ENCODE results near the gene TSPAN15. TPM values are rescaled to one million over a fixed set of nuclear protein-coding genes. Genes with fewer than 3 reads are reported as not detected.

TSPAN15 gene
- total and polyA plus RNA-seq, 2 experiments from 2014 or later, result 6.6 to 10.1 TPM

- no peak for TF ChIP-seq ZNF331 (CRISPR knock-in tag; IDR thresholded peaks at IDR 0.05; ENCODE audit: low read depth)
- TF ChIP-seq CREB1 (CRISPR knock-in tag; IDR thresholded peaks at IDR 0.05; ENCODE audit: low read depth), result no peak
- TF ChIP-seq CTCF (conservative IDR thresholded peaks at IDR 0.05; ENCODE audit: low read depth in 2 of 2), result no peak
- TF ChIP-seq ZNF114 (CRISPR knock-in tag; IDR thresholded peaks at IDR 0.05), result no peak
Measured at GRCh38 chr10:69498711-69499471, 47.6 kb downstream of the TSPAN15 start (continued).

GRCh38 chr10:69499726-69500689 is 48.7 kb downstream of the TSPAN15 start:
- no peaks in the 10 kb centered on the region; the same call in 2 of the 3 replicates for H3K36me3 Mint-ChIP-seq (ENCODE audit: low read depth)
- Histone ChIP-seq H3K4me3 (no peak overlapping the region), H3K4me1 (ENCODE audit: insufficient read depth) (no peaks in the 10 kb centered on the region), H4K20me1 (replicated peaks; ENCODE audit: insufficient read depth) (no peaks in the 10 kb centered on the region), H3K27ac (ENCODE audit: low read depth) (no peak overlapping the region), H3F3A (replicated peaks; ENCODE audit: low read depth) (no peaks in the 10 kb centered on the region), H2AFZ (no peak overlapping the region), H3K27me3 (ENCODE audit: insufficient read depth) (no peaks in the 10 kb centered on the region), H3K79me2 (replicated peaks; ENCODE audit: insufficient read depth) (no peaks in the 10 kb centered on the region), H3K9me2 (ENCODE audit: insufficient read depth) (no peaks in the 10 kb centered on the region), H3K36me3 (ENCODE audit: insufficient read depth) (no peaks in the 10 kb centered on the region), H3K4me2 (no peak overlapping the region)
- H3K4me3 Mint-ChIP-seq, result no peak overlapping the region
- H3K4me1 Mint-ChIP-seq, result peaks cover 11% of the 10 kb centered on the region
- H3K27me3 Mint-ChIP-seq (ENCODE audit: insufficient read depth, low read depth, poor library complexity), result peaks cover 2% of the 10 kb centered on the region
- ATAC-seq, result no peak
- H3K9me3 Mint-ChIP-seq, result no peaks in the 10 kb centered on the region
- DNase-seq (ENCODE audit: low spot score), result no peak
- H3K27ac Mint-ChIP-seq, result no peak overlapping the region
- no peak for TF ChIP-seq STAT1 (IDR thresholded peaks at IDR 0.05; ENCODE audit: unreplicated experiment)
- TF ChIP-seq NANOG (IDR thresholded peaks at IDR 0.05; ENCODE audit: borderline replicate concordance), result no peak
- no peak for TF ChIP-seq EZH2phosphoT487 (IDR thresholded peaks at IDR 0.05; ENCODE audit: unreplicated experiment)
- TF ChIP-seq JUNB (IDR thresholded peaks at IDR 0.05; ENCODE audit: unreplicated experiment), result no peak
- TF ChIP-seq POLR2AphosphoS5 (IDR thresholded peaks at IDR 0.05; ENCODE audit: low read depth), result no peak
- no peak for TF ChIP-seq ZNF331 (CRISPR knock-in tag; IDR thresholded peaks at IDR 0.05; ENCODE audit: low read depth)
- no peak for TF ChIP-seq ZNF114 (CRISPR knock-in tag; IDR thresholded peaks at IDR 0.05)
- no peak for TF ChIP-seq REST (IDR thresholded peaks at IDR 0.05; ENCODE audit: unreplicated experiment)
- TF ChIP-seq ETS1 (IDR thresholded peaks at IDR 0.05), result no peak
- no peak for TF ChIP-seq CREB1 (CRISPR knock-in tag; IDR thresholded peaks at IDR 0.05; ENCODE audit: low read depth)
- no peak for TF ChIP-seq EZH2 (IDR thresholded peaks at IDR 0.05; ENCODE audit: low read depth, unreplicated experiment)

All from GM23338 (cell line).